Measurements from ENCODE around the gene KMT5B. TPM values are rescaled to one million over a fixed set of nuclear protein-coding genes. Genes with fewer than 3 reads are reported as not detected.

Gene KMT5B
- total and polyA plus RNA-seq, 2 of the 13 experiments (the other 11 are each of a cell fraction or from before 2014, with no cell fraction given), result 17.6 to 23.7 TPM

DNA sequence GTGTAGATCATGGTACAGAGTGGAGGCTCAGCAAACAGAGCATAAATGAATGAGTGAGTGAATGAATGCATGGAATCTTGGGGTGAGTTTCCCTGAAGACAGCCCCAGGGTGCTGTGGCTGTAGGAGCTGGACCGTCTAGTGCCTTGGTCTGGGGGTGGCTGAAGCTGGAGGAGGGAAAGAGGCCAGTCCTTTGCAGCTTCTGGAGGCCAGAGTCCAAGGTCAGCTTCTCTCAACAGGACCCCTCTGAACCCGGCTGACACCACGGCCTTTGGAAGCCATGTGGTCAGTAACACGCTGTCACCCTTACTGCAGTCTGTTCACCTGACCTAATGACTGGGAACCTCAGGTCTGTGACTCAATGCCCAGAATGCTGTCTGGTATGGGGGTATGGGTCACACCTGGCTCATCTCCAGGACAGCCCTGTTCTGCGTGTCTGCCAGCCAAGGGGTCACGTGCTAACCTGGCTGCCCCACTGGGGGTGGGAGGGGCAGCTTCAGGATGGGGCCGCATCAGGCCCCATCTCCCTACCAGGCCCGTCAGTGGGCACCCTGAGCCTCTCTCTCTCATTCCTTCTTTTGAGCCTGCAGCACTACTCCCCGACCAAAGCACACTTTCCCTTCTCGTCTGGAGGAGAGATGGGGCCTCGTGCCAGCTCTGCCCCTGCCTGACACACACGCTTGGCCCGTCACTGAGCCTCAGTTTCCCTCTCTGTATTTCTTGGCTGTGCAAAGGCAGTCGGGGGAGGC lies 67.8 kb downstream of the KMT5B start (continued):
- TF ChIP-seq, protein P1, sequence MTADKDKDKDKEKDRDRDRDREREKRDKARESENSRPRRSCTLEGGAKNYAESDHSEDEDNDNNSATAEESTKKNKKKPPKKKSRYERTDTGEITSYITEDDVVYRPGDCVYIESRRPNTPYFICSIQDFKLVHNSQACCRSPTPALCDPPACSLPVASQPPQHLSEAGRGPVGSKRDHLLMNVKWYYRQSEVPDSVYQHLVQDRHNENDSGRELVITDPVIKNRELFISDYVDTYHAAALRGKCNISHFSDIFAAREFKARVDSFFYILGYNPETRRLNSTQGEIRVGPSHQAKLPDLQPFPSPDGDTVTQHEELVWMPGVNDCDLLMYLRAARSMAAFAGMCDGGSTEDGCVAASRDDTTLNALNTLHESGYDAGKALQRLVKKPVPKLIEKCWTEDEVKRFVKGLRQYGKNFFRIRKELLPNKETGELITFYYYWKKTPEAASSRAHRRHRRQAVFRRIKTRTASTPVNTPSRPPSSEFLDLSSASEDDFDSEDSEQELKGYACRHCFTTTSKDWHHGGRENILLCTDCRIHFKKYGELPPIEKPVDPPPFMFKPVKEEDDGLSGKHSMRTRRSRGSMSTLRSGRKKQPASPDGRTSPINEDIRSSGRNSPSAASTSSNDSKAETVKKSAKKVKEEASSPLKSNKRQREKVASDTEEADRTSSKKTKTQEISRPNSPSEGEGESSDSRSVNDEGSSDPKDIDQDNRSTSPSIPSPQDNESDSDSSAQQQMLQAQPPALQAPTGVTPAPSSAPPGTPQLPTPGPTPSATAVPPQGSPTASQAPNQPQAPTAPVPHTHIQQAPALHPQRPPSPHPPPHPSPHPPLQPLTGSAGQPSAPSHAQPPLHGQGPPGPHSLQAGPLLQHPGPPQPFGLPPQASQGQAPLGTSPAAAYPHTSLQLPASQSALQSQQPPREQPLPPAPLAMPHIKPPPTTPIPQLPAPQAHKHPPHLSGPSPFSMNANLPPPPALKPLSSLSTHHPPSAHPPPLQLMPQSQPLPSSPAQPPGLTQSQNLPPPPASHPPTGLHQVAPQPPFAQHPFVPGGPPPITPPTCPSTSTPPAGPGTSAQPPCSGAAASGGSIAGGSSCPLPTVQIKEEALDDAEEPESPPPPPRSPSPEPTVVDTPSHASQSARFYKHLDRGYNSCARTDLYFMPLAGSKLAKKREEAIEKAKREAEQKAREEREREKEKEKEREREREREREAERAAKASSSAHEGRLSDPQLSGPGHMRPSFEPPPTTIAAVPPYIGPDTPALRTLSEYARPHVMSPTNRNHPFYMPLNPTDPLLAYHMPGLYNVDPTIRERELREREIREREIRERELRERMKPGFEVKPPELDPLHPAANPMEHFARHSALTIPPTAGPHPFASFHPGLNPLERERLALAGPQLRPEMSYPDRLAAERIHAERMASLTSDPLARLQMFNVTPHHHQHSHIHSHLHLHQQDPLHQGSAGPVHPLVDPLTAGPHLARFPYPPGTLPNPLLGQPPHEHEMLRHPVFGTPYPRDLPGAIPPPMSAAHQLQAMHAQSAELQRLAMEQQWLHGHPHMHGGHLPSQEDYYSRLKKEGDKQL (CRISPR knock-in tag; IDR thresholded peaks at IDR 0.05; ENCODE audit: low read depth), result peak; percentile 61
- TF ChIP-seq, protein P2, sequence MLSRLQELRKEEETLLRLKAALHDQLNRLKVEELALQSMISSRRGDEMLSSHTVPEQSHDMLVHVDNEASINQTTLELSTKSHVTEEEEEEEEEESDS (CRISPR knock-in tag; IDR thresholded peaks at IDR 0.05; ENCODE audit: borderline replicate concordance), result no peak
- peak; percentile 75 for TF ChIP-seq ZNF205 (CRISPR knock-in tag; IDR thresholded peaks at IDR 0.05)
- TF ChIP-seq, protein P3, sequence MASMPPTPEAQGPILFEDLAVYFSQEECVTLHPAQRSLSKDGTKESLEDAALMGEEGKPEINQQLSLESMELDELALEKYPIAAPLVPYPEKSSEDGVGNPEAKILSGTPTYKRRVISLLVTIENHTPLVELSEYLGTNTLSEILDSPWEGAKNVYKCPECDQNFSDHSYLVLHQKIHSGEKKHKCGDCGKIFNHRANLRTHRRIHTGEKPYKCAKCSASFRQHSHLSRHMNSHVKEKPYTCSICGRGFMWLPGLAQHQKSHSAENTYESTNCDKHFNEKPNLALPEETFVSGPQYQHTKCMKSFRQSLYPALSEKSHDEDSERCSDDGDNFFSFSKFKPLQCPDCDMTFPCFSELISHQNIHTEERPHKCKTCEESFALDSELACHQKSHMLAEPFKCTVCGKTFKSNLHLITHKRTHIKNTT (CRISPR knock-in tag; IDR thresholded peaks at IDR 0.05), result no peak
- TF ChIP-seq ZNF446 (CRISPR knock-in tag; IDR thresholded peaks at IDR 0.05), result no peak
- peak; percentile 78; the same call in 1 of the 2 replicates for TF ChIP-seq TARDBP (CRISPR knock-in tag; IDR thresholded peaks at IDR 0.05)
- TF ChIP-seq, protein P4, sequence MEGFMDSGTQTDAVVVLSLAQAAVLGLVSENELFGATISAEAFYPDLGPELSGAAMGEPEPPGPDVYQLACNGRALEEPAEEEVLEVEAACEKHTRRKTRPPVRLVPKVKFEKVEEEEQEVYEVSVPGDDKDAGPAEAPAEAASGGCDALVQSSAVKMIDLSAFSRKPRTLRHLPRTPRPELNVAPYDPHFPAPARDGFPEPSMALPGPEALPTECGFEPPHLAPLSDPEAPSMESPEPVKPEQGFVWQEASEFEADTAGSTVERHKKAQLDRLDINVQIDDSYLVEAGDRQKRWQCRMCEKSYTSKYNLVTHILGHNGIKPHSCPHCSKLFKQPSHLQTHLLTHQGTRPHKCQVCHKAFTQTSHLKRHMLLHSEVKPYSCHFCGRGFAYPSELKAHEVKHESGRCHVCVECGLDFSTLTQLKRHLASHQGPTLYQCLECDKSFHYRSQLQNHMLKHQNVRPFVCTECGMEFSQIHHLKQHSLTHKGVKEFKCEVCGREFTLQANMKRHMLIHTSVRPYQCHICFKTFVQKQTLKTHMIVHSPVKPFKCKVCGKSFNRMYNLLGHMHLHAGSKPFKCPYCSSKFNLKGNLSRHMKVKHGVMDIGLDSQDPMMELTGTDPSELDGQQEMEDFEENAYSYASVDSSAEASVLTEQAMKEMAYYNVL (CRISPR knock-in tag; IDR thresholded peaks at IDR 0.05; ENCODE audit: borderline replicate concordance), result peak; percentile 85; the same call in 1 of the 2 replicates
- peak; percentile 85 for TF ChIP-seq PPARG (CRISPR knock-in tag; conservative IDR thresholded peaks at IDR 0.05)
- no peak for TF ChIP-seq MYNN (CRISPR knock-in tag; IDR thresholded peaks at IDR 0.05; ENCODE audit: low read depth)
- peak; percentile 76 for TF ChIP-seq SP5 (CRISPR knock-in tag; IDR thresholded peaks at IDR 0.05; ENCODE audit: borderline replicate concordance, low read depth)
- no peak for TF ChIP-seq MTF2 (CRISPR knock-in tag; IDR thresholded peaks at IDR 0.05; ENCODE audit: borderline replicate concordance)
- no peak for TF ChIP-seq ZKSCAN1 (IDR thresholded peaks at IDR 0.05; ENCODE audit: low read length)
- TF ChIP-seq, protein P5, sequence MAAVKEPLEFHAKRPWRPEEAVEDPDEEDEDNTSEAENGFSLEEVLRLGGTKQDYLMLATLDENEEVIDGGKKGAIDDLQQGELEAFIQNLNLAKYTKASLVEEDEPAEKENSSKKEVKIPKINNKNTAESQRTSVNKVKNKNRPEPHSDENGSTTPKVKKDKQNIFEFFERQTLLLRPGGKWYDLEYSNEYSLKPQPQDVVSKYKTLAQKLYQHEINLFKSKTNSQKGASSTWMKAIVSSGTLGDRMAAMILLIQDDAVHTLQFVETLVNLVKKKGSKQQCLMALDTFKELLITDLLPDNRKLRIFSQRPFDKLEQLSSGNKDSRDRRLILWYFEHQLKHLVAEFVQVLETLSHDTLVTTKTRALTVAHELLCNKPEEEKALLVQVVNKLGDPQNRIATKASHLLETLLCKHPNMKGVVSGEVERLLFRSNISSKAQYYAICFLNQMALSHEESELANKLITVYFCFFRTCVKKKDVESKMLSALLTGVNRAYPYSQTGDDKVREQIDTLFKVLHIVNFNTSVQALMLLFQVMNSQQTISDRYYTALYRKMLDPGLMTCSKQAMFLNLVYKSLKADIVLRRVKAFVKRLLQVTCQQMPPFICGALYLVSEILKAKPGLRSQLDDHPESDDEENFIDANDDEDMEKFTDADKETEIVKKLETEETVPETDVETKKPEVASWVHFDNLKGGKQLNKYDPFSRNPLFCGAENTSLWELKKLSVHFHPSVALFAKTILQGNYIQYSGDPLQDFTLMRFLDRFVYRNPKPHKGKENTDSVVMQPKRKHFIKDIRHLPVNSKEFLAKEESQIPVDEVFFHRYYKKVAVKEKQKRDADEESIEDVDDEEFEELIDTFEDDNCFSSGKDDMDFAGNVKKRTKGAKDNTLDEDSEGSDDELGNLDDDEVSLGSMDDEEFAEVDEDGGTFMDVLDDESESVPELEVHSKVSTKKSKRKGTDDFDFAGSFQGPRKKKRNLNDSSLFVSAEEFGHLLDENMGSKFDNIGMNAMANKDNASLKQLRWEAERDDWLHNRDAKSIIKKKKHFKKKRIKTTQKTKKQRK (IDR thresholded peaks at IDR 0.05; ENCODE audit: low read length), result no peak
- peak; percentile 19 for TF ChIP-seq ZMYM2 (CRISPR knock-in tag; IDR thresholded peaks at IDR 0.05)
- TF ChIP-seq HDAC1 (CRISPR knock-in tag; IDR thresholded peaks at IDR 0.05), result peak; percentile 94
- peak; percentile 88 for TF ChIP-seq NR2F6 (IDR thresholded peaks at IDR 0.05)
- TF ChIP-seq NR2F6 (CRISPR knock-in tag; IDR thresholded peaks at IDR 0.05), result peak; percentile 94
- peak; percentile 67; the same call in 1 of the 2 replicates for TF ChIP-seq CCDC6 (CRISPR knock-in tag; IDR thresholded peaks at IDR 0.05)

Measured in HepG2 (cell line).